HG03159 (cell line): ENCODE results near the gene FKBP2.
A peak's percentile ranks its signal among the peaks of the same experiment; 100 is the strongest.

ENCODE experiments used
- ATAC-seq: cut with Tn5 transposase; IDR thresholded peaks from one replicate; pipeline ENCODE4 v1.9.1; 2021; ENCODE audit warnings: mild to moderate bottlenecking, moderate library complexity; ENCODE audit not compliant: unreplicated experiment

FKBP2 gene

DNA sequence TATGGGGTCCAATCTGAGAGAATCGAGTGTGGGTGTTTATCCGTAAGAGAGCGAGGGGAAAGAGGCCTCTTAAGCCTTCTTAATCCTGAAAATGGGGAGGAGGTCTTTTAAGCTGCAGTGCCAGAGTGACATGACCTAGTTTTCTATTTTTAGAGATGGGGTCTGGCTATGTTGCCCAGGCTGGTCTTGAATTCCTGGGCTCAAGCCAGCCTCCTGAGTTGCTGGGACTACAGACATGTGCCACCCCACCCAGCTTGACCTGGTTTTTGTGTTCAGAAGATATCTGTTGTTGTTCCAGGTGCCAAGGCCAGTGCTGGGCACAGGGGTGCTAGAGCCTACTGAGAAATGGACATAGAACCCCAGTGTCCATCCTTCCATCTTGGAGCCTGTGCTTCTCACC, 42.2 kb downstream of the FKBP2 start:
- ATAC-seq = no peak

- ATAC-seq = peak; percentile 74
These were observed 43.4 kb downstream of the FKBP2 start, which contains the start of gene BAD for GRCh38 chr11:64284048-64284961. Gene BAD, minus strand, starts transcription at chr11:64284665. Its CDS starts 297 bp downstream, at chr11:64284368.

GRCh38 chr11:64284962-64285884, 44.3 kb downstream of the FKBP2 start, which contains the start of gene GPR137:
Gene GPR137, plus strand, starts transcription at chr11:64285848. Its CDS starts 677 bp downstream, at chr11:64286525.
- ATAC-seq = peak; percentile 59

- ATAC-seq = no peak
These were observed 45.2 kb downstream of the FKBP2 start for GRCh38 chr11:64285885-64286800.

DNA sequence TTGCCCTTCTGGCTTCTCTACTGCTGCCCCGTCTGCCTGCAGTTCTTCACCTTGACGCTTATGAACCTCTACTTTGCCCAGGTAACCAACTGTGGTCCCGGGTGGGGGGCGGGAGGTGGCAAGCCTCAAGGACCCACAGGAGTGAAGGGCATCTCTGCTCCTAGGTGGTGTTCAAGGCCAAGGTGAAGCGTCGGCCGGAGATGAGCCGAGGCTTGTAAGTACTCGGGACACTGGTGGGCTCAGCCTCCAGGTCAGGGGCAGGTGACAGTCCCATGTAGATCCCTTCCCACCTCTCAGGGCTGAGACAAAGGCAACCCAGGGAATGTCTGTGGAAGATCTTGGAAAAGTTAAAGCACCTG, 45.9 kb downstream of the FKBP2 start:
- no peak for ATAC-seq

GRCh38 chr11:64287676-64288352, 46.9 kb downstream of the FKBP2 start:
- ATAC-seq = no peak

DNA sequence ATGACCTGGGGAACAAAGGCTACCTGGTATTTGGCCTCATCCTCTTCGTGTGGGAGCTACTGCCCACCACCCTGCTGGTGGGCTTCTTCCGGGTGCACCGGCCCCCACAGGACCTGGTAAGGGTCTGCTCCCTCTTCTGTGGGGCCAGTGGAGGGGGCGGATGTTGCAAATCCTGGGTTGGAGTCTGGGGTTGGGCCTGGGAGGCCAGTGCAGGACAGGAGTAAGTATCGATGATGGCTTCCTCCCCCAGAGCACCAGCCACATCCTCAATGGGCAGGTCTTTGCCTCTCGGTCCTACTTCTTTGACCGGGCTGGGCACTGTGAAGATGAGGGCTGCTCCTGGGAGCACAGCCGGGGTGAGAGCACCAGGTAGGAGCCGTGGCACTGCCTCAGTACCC, 47.5 kb downstream of the FKBP2 start:
- no peak for ATAC-seq

- no peak for ATAC-seq
These were observed 48.2 kb downstream of the FKBP2 start for GRCh38 chr11:64289002-64289564.

DNA sequence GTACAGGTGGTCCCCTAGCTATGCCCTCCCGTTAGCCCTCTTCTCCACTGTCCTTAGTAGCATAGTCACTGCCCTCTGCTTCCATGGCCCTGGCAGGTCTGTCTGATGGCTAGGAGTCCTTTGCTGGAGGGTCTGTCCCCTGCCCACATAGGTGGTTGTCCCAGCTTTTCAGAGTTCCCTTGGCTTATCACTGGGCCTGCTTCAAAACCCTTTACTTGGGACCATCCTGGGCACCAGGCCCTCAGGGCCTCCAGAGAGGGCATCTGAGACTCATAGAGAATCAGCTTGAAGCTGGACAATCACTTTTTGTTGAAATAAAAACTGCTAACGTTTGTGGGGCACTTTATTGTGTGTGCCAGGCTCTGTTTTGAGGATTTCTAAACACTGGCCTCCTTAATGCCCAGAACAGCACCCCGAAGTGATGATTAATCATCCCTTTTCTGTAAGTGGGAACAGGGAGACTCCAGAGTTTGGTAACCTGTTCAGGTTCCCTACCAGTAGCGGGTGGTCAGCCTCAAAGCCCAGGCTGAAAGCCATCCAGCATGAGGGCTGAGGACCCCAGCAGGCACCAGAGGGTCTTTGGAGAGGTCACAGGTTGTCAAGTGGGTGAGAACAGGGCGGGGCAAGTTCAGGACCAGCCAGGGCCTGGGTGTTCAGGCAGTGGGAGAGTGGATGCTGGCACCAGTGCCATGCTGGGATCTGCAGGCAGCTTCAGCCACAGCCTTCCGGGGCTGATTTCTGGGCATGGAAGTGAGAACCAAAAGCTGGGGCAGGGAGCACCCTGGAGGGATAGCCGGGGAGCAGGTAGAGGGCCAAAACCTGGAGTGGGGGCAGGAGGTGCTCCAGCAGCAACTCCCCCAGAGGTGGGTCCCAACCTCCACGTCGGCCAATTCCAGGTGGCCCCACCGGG, 49.7 kb downstream of the FKBP2 start:
- no peak for ATAC-seq

GRCh38 chr11:64291262-64291751, 50.4 kb downstream of the FKBP2 start, which contains the start of gene KCNK4:
Gene KCNK4, plus strand, starts transcription at chr11:64291302. Its CDS starts 1,717 bp downstream, at chr11:64293019.
- ATAC-seq = no peak

- ATAC-seq = no peak
These were observed 51.0 kb downstream of the FKBP2 start for GRCh38 chr11:64291752-64292459.

GRCh38 chr11:64292460-64293254, 51.8 kb downstream of the FKBP2 start:
- ATAC-seq = no peak
